ENCODE results near the gene RARA.

The RARA gene

DNA sequence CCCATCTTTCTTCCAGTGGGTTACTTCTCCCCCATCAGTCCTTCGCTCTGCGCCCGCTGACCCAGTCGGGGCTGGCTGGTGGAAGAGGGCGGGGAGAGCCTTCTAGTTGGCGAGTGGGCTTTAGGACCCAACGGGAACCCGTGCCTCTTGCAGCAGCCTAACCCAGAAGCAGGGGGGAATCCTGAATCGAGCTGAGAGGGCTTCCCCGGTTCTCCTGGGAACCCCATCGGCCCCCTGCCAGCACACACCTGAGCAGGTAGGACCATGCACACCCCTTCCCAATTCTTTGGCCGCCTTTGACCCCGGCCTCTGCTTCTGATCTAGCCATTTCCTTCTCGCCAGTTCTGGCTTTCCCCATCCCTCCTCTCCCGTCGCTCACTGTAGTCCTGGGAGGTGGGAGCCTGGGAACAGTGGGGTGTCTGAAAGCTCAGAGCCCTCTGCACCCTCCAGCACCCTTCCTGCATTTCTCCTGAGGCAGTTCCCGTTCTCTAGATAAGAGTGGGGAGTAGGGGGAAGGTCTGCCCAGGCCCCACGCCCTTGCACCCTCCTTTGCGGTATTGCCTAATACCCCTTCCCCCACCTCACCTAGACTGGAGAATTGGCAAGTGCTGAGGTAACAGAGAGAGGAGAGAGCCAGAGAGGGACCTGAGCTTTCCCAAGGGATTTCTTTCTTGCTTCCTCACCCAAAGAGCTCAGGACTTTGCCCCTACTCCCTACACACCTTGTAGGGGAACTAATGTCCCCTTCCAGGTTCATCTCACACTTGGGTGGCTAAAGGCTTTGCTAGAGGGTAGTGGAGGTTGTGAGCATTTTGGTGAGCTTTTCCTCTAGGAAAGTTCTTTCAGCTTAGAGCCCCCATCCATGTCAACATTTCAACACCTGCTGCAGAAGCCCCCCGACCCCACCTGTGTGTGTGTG lies at the start of gene RARA:
Gene RARA, plus strand, starts transcription at position 150 of the 918 bp plus-strand sequence. CDS start 22,039 bp downstream, outside the sequence.
- H3K9me3 ChIP-seq (ENCODE audit: control insufficient read depth, insufficient read depth, low read length), result no peaks in the 10 kb centered on the region
- H3K9ac ChIP-seq (ENCODE audit: low read depth, low read length), result peak within 1 kb of the TSS; percentile 80
- peaks cover 32% of the 10 kb centered on the region for H3K4me1 ChIP-seq (ENCODE audit: insufficient read depth, low read length)
- H3K36me3 ChIP-seq (ENCODE audit: insufficient read depth, low read length), result peaks cover 2% of the 10 kb centered on the region; the same call in 1 of the 2 replicates

DNA sequence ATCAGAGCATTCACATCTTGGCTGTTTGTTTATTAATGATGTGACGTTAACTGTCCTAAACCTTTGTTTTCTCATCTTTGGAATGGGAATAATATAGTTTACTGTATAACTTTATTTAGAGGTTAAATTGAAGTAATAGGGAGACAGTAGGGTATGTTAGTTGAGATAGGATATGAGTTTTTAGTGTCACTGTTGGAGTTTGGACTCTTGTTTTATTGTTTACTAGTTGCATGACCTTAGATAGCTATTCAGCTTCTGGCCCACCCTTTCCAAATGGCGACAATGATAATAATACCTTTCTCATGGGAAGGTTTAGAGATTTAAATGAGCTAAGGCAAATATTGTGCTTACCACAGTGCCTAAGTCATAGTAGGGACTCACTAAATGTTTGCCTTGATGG lies 49.5 kb upstream of the RARA start:
- no peaks in the 10 kb centered on the region for H3K4me1 ChIP-seq (ENCODE audit: insufficient read depth, low read length)
- no peaks in the 10 kb centered on the region for H3K9me3 ChIP-seq (ENCODE audit: control insufficient read depth, insufficient read depth, low read length)
- no peaks in the 10 kb centered on the region for H3K36me3 ChIP-seq (ENCODE audit: insufficient read depth, low read length)
- H3K9ac ChIP-seq (ENCODE audit: low read depth, low read length), result no peak overlapping the region

DNA sequence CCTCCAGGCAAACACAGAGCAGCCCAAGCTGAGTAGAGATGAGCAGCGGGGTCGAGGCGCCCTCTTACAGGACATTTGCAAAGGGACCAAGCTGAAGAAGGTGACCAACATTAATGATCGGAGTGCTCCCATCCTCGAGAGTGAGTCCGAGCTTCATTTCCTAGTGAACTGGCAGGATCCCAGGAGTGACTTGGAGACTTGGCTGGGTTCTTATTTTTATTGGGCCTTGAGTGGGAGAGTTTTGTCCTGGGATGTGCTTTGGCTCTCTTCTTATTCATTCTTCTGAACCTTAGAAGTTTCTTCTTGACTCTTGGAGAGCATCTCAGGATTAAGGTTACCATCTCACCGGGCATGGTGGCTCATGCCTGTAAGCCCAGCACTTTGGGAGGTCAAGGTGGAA lies 48.5 kb upstream of the RARA start:
- Histone ChIP-seq H3K4me1 (ENCODE audit: insufficient read depth, low read length) (no peaks in the 10 kb centered on the region), H3K36me3 (ENCODE audit: insufficient read depth, low read length) (no peaks in the 10 kb centered on the region), H3K9ac (ENCODE audit: low read depth, low read length) (no peak overlapping the region), H3K9me3 (ENCODE audit: control insufficient read depth, insufficient read depth, low read length) (no peaks in the 10 kb centered on the region)

DNA sequence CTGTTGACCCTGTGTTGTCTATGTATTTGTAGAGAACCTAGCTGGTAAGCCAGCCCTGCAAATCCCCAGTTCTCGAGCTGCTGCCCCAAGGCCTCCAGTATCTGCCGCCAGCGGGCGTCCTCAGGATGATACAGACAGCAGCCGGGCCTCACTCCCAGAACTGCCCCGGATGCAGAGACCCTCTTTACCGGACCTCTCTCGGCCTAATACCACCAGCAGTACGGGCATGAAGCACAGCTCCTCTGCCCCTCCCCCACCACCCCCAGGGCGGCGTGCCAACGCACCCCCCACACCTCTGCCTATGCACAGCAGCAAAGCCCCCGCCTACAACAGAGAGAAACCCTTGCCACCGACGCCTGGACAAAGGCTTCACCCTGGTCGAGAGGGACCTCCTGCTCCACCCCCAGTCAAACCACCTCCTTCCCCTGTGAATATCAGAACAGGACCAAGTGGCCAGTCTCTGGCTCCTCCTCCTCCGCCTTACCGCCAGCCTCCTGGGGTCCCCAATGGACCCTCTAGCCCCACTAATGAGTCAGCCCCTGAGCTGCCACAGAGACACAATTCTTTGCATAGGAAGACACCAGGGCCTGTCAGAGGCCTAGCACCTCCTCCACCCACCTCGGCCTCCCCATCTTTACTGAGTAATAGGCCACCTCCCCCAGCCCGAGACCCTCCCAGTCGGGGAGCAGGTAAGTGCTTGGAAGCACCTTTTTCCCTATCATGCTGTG lies 44.4 kb upstream of the RARA start:
- no peak overlapping the region for H3K9ac ChIP-seq (ENCODE audit: low read depth, low read length)
- no peaks in the 10 kb centered on the region for H3K9me3 ChIP-seq (ENCODE audit: control insufficient read depth, insufficient read depth, low read length)
- no peaks in the 10 kb centered on the region; the same call in 1 of the 2 replicates for H3K36me3 ChIP-seq (ENCODE audit: insufficient read depth, low read length)
- no peaks in the 10 kb centered on the region for H3K4me1 ChIP-seq (ENCODE audit: insufficient read depth, low read length)

DNA sequence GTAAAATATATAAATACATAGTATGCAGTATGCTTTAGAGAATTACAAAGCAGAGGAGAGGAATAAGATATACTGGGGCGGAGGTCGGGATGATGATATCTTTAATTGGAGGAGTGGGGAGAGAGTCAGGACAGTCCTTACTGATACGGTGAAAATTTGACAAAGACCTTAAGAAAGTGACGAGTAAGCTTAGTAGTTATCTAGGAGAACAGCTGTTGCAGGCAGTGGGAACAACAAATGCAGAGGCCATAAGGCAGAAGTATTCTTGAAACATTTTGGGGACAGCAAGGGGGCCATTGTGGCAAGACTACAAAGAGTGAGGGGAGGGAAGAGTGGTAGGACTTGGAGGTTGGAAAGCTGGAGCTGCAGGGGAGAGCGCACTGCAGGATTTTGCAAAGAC lies 43.6 kb upstream of the RARA start:
- Histone ChIP-seq H3K4me1 (ENCODE audit: insufficient read depth, low read length) (no peaks in the 10 kb centered on the region), H3K9me3 (ENCODE audit: control insufficient read depth, insufficient read depth, low read length) (no peaks in the 10 kb centered on the region), H3K36me3 (ENCODE audit: insufficient read depth, low read length) (no peaks in the 10 kb centered on the region; the same call in 1 of the 2 replicates), H3K9ac (ENCODE audit: low read depth, low read length) (no peak overlapping the region)

DNA sequence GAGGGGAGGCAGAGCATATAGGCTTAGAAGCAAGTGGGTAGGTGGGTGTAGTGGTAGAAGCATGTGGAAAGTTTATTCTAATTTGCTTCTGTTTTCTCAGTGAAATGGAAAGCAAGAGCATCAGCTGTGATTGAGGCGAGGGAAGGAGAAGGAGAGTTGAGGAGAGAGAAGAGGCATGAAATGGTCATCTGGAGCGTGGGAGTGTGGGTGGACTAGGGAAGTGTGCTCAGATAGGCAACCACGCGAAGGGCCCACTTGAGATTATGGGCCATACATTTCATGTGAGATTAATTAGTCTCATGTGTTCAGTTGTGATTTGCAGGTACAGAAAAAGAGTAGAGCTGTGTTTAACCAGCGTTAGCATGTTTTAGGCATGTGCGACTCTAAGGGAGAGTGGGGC lies 42.1 kb upstream of the RARA start:
- no peaks in the 10 kb centered on the region for H3K4me1 ChIP-seq (ENCODE audit: insufficient read depth, low read length)

DNA sequence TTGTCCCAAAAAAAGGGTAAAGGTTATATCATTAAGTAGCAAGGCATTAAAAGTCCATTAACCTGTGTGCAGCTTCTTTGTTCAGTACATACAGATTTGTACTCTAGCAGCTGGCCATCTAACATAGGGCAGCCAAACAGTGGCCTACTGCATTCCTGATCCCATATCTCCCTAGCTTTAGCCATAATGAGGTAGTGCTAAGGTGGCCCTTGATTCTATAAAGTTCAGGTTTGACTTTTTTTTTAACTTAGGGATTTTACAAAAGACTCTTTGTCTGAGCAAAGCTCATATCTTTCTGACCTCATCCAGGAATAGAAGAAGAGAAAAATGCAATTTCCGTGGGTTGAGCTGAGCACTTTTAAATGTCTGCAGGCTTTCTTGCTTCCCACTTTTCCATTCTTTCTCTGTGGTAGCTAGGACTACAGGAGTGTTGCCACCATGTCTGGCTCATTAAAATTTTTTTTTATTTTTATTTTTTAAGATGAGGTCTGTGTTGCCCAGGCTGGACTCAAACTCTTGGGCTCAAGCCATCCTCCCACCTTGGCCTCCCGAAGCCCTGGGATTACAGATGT lies 40.8 kb upstream of the RARA start:
- peaks cover 3% of the 10 kb centered on the region; the same call in 1 of the 2 replicates for H3K36me3 ChIP-seq (ENCODE audit: insufficient read depth, low read length)
- H3K9me3 ChIP-seq (ENCODE audit: control insufficient read depth, insufficient read depth, low read length), result no peaks in the 10 kb centered on the region
- H3K4me1 ChIP-seq (ENCODE audit: insufficient read depth, low read length), result no peaks in the 10 kb centered on the region
- H3K9ac ChIP-seq (ENCODE audit: low read depth, low read length), result no peak overlapping the region

More for the DNA sequence above, 42.1 kb upstream of the RARA start:
- H3K9me3 ChIP-seq (ENCODE audit: control insufficient read depth, insufficient read depth, low read length), result no peaks in the 10 kb centered on the region
- no peak overlapping the region for H3K9ac ChIP-seq (ENCODE audit: low read depth, low read length)
- peaks cover 3% of the 10 kb centered on the region; the same call in 1 of the 2 replicates for H3K36me3 ChIP-seq (ENCODE audit: insufficient read depth, low read length)

DNA sequence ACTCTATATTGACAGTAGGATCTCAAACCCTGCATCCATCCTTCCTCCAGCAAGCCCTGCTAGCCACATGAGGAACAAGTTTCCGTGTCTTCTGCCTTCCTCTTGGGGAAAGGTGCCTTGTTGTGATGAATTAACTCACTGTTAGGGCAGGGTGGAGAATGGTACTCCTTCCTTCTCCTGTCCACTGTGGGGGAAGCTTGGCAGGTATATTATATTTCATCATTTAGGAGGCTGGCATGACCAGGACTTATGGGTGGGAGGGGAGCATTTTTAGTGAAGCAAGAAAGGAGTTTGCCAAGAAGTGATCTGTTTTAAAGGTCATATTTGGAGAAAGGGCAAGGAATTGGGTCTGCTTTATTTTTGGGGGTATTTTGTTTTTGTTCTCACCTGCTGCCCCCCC lies 30.6 kb upstream of the RARA start:
- H3K4me1 ChIP-seq (ENCODE audit: insufficient read depth, low read length), result peaks cover 15% of the 10 kb centered on the region
- no peaks in the 10 kb centered on the region for H3K9me3 ChIP-seq (ENCODE audit: control insufficient read depth, insufficient read depth, low read length)
- no peak overlapping the region for H3K9ac ChIP-seq (ENCODE audit: low read depth, low read length)
- peaks cover 11% of the 10 kb centered on the region for H3K36me3 ChIP-seq (ENCODE audit: insufficient read depth, low read length)

DNA sequence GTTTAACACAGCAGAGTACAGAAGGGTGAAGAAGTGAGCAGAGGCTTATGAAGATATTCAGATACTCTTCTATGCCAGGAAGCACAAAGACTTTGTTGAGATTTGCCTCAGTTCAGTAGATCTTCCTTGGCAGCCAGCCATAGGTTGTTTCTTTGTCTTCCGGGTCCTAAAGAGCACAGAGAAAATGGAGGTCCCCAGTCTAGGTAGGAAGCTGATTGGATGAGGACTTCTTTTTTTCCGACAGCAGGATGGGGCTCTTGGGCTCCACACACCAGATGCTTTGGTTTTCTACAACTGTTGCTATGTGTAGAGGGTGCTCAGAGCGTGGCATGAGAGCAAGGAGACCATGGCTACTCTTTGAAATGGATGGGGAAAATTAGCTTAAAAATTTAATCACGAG lies 29.6 kb upstream of the RARA start:
- Histone ChIP-seq H3K4me1 (ENCODE audit: insufficient read depth, low read length) (peaks cover 15% of the 10 kb centered on the region), H3K9ac (ENCODE audit: low read depth, low read length) (no peak overlapping the region), H3K9me3 (ENCODE audit: control insufficient read depth, insufficient read depth, low read length) (no peaks in the 10 kb centered on the region), H3K36me3 (ENCODE audit: insufficient read depth, low read length) (peaks cover 7% of the 10 kb centered on the region; the same call in 1 of the 2 replicates)

DNA sequence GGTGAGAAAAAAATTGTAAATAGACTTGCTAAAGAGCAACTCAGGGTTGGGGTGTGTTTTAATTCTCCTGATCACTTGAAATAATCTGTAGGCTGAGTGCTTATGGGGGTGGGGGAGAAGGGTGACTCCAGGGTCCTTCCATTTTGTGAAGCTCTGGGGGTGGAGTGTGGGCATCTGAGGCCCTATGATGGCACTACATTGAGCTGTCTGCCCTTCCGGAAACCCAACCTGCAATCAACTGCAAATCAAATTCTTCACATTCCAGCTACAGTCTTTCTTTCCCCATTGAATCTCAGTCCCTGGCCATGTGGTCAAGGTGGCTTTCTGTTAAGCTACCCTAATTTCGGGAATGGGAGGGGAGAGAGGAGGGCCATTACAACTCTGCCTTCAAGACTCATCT lies 27.3 kb upstream of the RARA start:
- Histone ChIP-seq H3K4me1 (ENCODE audit: insufficient read depth, low read length) (peaks cover 15% of the 10 kb centered on the region), H3K36me3 (ENCODE audit: insufficient read depth, low read length) (peaks cover 7% of the 10 kb centered on the region; the same call in 1 of the 2 replicates), H3K9me3 (ENCODE audit: control insufficient read depth, insufficient read depth, low read length) (no peaks in the 10 kb centered on the region), H3K9ac (ENCODE audit: low read depth, low read length) (no peak overlapping the region)

DNA sequence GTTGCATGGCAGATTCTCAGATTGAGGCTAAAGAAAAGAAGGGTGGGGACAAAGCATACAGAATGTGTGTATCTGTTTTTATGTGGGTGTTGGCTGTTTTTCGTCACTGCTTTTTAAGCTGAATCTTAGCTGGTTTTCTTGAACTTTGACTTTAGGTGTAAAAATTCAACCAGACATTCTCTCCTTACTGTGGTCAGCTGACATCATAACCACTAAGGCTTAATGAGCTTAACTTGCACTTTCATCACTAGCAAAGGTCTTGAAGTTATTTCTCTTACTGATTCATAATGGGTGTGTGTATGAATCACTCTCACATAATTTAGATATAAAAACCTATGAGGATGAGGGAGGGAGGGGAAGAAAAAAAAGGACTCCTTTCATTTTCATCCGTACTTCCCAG lies 25.3 kb upstream of the RARA start:
- Histone ChIP-seq H3K9me3 (ENCODE audit: control insufficient read depth, insufficient read depth, low read length) (no peaks in the 10 kb centered on the region), H3K4me1 (ENCODE audit: insufficient read depth, low read length) (peaks cover 15% of the 10 kb centered on the region), H3K36me3 (ENCODE audit: insufficient read depth, low read length) (peaks cover 6% of the 10 kb centered on the region; the same call in 1 of the 2 replicates), H3K9ac (ENCODE audit: low read depth, low read length) (no peak overlapping the region)

DNA sequence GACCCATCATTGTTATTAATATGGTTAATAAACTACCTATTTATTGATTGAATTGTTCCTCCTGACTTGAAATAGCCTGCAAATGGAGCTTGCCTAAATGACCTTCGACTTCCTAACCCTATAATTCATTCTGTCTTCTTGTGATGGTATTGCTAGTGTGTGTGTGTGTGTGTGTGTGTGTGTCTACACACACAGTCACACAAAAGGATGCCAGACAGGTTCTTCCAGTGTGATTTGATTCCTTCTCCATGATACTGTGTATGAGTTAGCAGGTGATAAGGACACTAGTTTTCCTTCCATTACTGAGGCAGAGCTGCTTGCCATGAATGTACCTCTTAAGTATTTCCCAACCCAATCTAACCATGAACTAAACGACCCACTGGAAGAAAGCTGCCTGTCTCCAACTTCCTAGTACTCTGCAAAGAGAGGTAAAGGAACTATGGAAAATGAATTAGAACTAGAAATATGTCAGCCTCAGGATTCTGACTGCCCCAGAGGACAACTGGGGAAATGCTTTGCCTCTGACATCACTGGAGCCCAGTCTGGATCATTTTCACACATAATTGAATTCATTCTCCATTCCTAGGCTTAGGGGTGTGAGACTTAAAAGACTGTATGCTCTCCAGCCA lies 24.8 kb upstream of the RARA start:
- Histone ChIP-seq H3K4me1 (ENCODE audit: insufficient read depth, low read length) (peaks cover 15% of the 10 kb centered on the region), H3K36me3 (ENCODE audit: insufficient read depth, low read length) (peaks cover 2% of the 10 kb centered on the region; the same call in 1 of the 2 replicates), H3K9ac (ENCODE audit: low read depth, low read length) (no peak overlapping the region), H3K9me3 (ENCODE audit: control insufficient read depth, insufficient read depth, low read length) (no peaks in the 10 kb centered on the region)

DNA sequence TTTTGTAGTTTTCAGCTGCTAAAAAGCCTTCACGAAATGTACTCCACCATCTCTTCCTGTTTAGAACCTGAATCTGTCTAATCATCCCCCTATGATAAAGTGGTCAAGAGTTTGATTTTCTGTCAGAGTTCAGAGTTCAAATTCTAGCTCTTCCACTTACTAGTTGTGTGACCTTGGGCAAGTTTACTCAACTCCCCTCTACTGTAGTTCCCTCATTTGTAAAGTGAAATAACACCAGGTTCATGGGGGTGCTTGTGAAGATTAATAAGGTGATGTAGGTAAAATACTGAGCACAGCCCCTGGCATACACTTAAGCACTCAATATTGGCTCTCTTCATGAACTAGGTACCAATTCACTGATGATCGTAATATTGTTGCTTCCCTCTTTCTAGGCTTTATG lies 22.5 kb upstream of the RARA start:
- Histone ChIP-seq H3K9ac (ENCODE audit: low read depth, low read length) (no peak overlapping the region), H3K4me1 (ENCODE audit: insufficient read depth, low read length) (peaks cover 10% of the 10 kb centered on the region), H3K36me3 (ENCODE audit: insufficient read depth, low read length) (peaks cover 7% of the 10 kb centered on the region), H3K9me3 (ENCODE audit: control insufficient read depth, insufficient read depth, low read length) (no peaks in the 10 kb centered on the region)

DNA sequence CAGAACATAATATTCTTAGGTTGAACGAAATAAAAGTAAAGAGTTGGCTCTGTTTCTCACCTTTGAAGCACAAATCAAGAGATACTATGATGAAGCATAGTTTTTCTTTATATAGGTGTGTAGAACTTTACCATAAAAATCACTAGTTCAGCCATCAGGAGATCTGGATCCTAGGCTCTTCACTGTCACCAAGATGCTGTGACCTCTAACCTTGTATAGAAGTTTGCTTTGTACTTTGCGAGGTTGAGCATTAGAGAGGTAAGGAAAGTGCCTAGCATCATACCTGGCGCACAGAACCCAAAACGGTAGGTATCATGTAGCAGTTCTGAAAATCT lies 21.9 kb upstream of the RARA start:
- peaks cover 3% of the 10 kb centered on the region for H3K4me1 ChIP-seq (ENCODE audit: insufficient read depth, low read length)
- peak overlapping the region; percentile 11; the same call in 1 of the 2 replicates for H3K9ac ChIP-seq (ENCODE audit: low read depth, low read length)
- H3K36me3 ChIP-seq (ENCODE audit: insufficient read depth, low read length), result peaks cover 7% of the 10 kb centered on the region
- no peaks in the 10 kb centered on the region for H3K9me3 ChIP-seq (ENCODE audit: control insufficient read depth, insufficient read depth, low read length)
